GM21423 (cell line): ENCODE results near the gene JCAD.
"Not testable (repeated sequence)": the region's sequence is repeated elsewhere in the genome, so short reads cannot be mapped to it uniquely, and the experiment has no call there.

Source experiments
- ATAC-seq: cut with Tn5 transposase; IDR thresholded peaks from one replicate; pipeline ENCODE4 v1.9.1; 2021; ENCODE audit warnings: mild to moderate bottlenecking, moderate library complexity; ENCODE audit not compliant: unreplicated experiment

JCAD gene

DNA sequence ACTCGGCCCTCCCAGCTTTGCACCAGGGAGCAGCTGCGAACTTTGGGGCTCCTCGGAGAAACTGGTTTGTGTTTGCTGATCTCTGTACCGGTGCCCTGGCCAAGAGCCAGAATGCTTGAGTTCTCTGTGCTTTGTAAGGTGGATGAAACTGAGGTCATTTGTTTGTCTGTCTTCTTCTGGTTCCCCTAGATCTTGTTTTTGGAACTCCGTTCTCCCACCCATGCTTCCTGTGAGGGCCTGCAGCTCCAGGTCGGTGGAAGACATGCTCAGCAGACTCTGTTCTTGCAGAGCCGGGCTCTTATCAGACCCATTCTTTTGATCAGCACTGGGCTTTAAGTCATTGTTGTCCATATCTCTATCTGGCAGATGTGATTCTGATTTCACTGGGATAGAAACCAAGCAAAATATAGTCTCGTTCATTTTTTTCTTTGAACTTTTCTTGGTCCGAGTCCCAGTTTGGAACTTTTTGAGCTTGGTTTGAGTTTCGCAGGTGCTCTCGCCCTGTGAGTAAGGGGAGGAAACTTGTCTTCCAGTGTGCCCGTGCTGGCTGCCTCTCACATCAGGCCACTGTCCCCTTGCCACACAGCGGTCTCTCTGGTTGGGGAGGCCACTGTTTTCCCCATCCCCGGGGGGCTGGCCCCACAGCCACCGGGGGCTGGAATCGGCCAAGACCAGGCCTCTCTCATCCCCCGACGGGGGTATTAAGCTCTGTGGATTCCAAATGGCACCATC, 31.2 kb downstream of the JCAD start:
- ATAC-seq: no peak

GRCh38 chr10:30027057-30028005, 32.1 kb downstream of the JCAD start:
- ATAC-seq: peak; percentile 92

GRCh38 chr10:30026578-30026977, 32.8 kb downstream of the JCAD start:
- no peak for ATAC-seq

DNA sequence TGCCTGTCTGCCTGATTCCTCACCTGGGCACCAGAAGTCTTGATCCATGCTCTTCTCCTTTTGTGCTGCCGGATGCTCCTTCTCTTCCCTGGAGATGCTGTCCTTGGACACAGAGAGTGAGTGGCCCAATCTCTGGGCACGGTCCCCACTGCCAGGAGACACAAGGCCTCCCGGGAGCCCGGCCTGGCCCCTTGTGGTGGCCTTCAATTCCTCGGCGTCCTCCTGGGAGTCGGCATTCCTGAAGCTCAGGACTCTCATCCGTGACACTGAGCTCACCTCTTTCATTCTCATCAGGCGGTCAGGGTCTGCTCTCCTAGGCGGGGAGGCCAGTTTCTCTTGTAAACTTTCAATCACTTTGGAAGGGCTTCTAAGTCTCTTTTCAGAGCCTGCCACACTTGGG, 33.3 kb downstream of the JCAD start:
- no peak for ATAC-seq

DNA sequence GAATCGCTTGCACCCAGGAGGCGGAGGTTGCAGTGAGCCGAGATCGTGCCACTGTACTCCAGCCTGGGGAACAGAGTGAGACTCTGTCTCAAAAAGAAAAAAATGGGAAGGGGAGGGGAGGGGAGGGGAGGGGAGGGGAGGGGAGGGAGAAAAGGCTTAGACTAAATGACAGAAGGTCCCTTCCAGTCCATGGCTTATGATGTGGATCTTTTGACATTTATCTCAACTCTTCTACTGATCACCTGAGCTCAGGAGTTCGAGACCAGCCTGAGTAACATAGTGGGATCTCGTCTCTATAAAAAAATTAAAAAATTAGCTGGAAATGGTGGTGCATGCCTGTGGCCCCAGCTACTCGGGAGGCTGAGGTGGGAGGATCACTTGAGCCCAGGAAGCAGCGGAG, 34.0 kb downstream of the JCAD start:
- ATAC-seq: not testable (repeated sequence)

- ATAC-seq: no peak
Observed at GRCh38 chr10:30022590-30022989, 36.8 kb downstream of the JCAD start.

- no peak for ATAC-seq
Observed at GRCh38 chr10:30019468-30019867, 39.9 kb downstream of the JCAD start.

- no peak for ATAC-seq
Observed at GRCh38 chr10:30018496-30018895, 40.9 kb downstream of the JCAD start.

DNA sequence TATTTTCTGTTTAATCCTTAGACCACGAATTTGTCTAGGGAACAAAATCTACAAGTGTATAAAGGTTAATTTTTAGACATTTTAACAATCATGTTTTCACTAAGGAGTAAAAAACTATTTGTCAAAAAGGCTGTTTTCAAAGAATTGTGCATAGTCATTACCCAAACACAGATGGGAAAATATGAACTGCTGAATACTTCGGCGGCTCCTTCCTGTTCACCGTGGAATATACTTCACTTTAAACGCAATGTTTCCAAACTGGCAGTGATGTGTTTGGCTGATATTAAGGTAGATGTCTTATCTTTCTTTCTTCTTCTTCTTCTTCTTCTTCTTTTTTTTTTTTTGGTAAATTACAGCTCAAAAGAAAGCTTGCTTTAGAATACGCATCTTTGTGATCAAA, 41.4 kb downstream of the JCAD start:
- ATAC-seq: no peak

- ATAC-seq: no peak
Observed at GRCh38 chr10:30017556-30017955, 41.8 kb downstream of the JCAD start.

DNA sequence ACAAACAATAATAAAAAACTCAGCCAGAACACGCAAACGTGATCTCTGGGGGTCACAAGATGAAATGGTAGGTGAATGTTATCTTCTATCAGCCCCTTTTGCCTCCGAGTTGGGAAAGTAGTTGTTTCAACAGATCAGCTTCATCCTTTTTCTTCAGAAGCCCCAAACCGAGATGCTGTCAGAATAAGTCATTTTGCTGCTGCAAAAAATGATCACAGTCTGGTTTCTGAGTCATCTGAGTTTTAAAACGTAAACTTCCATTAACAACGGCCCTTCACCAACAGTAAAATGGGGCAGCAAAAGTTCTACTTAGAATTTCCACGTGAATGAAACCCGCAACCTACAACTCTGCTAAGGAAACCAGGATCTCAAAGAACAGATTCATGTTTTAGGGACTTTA, 44.9 kb downstream of the JCAD start:
- ATAC-seq: no peak

GRCh38 chr10:30013757-30014156, 45.6 kb downstream of the JCAD start:
- ATAC-seq: no peak

DNA sequence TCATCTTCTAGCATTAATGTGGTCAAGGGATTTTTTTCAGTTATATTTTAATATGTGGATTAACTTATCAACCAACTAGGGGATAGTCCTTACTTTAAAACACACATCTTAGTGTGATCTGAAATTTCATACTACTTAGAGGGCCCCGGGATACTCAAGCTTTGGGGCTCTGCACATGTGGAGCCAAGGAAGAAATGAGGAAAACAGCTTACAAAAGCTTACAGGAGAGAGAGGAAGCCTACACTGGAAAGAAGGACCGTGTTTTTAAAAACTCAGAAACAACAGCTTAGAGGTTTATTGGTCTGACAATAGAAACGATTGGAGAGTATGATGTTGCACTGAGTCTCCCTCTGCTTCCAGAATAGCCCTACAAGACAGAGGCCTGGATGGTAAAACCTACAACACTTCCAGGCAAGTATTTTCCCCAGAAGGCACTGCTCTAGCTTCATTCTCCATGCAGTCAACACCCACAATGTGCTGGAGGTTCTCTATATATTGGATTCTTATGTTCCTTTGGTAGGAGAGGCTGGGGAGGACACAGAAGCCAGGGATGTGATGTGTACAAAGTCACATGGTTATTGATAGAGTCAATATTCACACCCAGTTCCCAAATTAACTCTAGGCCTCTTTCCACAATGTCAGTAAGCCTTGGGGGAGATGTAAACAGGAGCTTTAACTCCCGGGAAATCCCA, 47.3 kb downstream of the JCAD start:
- ATAC-seq: no peak

- no peak for ATAC-seq
Observed at GRCh38 chr10:30011396-30011795, 48.0 kb downstream of the JCAD start.

DNA sequence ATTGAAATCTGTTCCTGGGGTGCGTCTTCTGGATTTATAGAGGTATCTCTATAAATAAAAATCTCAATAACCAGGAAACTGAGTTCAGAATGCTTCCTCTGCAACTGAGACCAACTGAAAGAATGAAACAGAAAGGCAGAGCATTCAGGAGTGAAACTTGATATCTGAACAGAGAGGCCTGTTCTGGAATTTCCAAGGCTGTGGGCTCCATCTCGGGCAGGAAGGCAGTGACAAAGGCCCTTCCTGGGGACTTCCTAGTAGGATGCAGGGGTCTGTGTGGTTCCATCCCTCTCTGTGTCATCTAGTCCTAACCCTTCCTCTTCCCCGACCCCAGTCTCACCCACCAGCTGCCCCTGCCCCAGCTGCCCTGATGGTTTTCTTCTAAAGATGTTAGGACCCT, 52.0 kb downstream of the JCAD start:
- ATAC-seq: no peak

- ATAC-seq: no peak
Observed at GRCh38 chr10:30006410-30006809, 53.0 kb downstream of the JCAD start.

DNA sequence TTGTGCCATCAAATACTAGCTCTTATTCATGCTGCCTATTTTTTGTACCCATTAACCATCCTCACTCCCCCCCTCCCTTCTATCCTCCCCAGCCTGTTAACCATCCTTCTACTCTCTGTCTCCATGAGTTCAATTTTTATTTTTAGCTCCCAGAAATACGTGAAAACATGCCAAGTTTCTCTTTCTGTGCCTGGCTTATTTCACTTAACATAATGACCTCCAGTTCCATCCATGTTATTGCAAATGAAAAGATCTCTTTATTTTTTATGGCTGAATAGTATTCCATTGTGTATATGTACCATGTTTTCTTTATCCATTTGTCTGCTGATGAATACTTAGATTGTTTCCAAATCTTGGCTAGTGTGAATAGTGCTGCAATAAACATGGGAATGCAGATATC, 54.3 kb downstream of the JCAD start:
- ATAC-seq: not testable (repeated sequence)

DNA sequence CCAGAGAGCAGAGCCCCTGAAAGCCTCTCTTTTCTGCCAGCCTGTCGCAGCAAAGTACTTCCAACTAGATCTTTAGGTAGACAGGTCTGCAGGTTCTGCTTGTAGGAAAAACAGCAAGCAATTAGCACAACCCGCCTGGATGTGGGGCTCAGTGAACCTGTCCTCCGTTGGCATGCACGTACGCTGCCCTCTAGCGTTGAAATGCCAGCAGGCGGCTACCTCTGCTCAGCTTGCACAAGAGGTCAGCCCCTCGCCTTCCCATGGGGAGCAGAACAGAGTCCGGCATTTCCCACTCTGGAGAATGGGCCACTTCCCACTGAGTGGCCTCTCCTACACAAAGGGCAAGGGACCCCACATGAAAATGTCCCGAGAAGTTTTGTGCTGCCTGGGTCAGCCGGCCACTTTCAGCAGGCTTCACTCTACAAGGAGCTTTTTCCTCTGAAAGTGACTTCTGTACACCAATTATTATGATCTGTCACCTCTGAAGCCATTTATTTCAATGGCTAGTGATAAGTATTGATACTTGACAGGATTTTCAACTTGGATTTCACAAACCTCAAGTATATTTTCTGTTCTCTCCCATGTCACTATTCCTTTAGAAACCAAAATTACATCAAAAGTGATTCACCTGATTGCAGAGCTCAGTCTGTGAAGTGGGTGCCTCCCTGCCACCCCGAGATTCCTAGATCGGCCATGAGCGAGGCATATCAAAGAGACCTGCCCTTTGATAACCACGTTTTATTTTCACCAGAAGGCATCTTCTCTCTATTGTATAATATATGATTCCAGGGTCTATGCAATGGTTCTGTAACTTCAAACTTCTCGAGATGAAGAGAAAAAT, 56.7 kb downstream of the JCAD start:
- ATAC-seq: no peak

DNA sequence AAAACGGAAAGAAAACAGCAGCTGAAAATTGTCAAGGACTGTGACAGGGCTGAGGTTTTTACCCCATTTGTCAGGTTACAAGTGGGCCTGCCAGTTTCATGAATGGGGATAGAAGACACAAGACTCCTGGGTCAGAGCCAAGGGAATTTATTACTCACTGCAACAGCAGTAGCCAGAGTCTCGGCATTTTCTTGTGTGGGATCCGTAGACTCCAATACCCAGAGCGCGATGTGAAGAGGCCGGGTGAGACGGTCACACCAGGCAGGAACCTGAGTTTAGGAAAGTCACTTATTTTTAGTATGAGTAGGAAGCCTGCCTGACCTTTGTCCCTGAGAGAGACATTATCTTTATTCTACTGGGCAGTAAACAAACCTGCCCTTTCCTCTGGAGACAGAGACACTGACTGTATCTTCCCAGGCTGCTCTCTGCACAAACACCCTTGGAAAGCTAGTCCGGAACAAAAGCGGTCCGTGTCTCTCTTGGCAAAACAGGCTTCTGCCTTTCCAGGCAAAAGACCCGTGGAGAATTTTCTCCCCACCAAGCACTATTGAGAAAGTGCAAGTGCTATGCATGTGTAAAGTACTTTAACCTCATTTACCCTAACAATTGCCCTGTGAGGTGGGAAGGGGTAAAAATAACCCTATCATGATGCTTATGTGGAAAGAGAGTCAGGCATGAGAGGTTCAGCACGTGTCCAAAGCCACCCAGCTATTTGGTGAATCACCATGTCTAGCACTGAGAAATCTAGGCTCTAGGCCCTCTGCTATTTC, 58.4 kb downstream of the JCAD start:
- no peak for ATAC-seq
